ENCODE data around the gene REV3L. TPM values are rescaled to one million over a fixed set of nuclear protein-coding genes. Genes with fewer than 3 reads are reported as not detected.

Gene REV3L
- total and polyA plus RNA-seq, 2 of the 13 experiments (the other 11 are each of a cell fraction or from before 2014, with no cell fraction given): 12.8 to 31.3 TPM

DNA sequence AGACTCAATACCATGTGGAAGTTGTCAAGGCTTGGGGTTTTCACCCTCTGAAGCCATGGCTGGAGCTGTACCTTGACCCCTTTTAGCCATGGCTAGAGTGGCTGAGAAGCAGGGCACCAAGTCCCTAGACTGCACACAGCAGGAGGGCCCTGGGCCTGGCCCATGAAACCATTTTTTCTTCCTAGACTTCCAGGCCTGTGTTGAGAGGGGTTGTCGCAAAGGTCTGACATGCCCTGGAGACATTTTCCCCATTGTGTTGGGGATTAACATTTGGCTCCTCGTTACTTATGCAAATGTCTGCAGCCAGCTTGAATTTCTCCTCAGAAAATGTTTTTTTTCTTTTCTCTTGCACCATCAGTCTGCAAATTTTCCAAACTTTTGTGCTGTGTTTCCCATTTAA, 199.3 kb downstream of the REV3L start:
- TF ChIP-seq, protein P1, sequence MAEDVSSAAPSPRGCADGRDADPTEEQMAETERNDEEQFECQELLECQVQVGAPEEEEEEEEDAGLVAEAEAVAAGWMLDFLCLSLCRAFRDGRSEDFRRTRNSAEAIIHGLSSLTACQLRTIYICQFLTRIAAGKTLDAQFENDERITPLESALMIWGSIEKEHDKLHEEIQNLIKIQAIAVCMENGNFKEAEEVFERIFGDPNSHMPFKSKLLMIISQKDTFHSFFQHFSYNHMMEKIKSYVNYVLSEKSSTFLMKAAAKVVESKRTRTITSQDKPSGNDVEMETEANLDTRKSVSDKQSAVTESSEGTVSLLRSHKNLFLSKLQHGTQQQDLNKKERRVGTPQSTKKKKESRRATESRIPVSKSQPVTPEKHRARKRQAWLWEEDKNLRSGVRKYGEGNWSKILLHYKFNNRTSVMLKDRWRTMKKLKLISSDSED (CRISPR knock-in tag; IDR thresholded peaks at IDR 0.05): no peak
- 0 out of 2 replicates have a peak, but pooled peaks have one; percentile 17 for TF ChIP-seq ZMYM4 (CRISPR knock-in tag; IDR thresholded peaks at IDR 0.05)
- TF ChIP-seq, protein P2, sequence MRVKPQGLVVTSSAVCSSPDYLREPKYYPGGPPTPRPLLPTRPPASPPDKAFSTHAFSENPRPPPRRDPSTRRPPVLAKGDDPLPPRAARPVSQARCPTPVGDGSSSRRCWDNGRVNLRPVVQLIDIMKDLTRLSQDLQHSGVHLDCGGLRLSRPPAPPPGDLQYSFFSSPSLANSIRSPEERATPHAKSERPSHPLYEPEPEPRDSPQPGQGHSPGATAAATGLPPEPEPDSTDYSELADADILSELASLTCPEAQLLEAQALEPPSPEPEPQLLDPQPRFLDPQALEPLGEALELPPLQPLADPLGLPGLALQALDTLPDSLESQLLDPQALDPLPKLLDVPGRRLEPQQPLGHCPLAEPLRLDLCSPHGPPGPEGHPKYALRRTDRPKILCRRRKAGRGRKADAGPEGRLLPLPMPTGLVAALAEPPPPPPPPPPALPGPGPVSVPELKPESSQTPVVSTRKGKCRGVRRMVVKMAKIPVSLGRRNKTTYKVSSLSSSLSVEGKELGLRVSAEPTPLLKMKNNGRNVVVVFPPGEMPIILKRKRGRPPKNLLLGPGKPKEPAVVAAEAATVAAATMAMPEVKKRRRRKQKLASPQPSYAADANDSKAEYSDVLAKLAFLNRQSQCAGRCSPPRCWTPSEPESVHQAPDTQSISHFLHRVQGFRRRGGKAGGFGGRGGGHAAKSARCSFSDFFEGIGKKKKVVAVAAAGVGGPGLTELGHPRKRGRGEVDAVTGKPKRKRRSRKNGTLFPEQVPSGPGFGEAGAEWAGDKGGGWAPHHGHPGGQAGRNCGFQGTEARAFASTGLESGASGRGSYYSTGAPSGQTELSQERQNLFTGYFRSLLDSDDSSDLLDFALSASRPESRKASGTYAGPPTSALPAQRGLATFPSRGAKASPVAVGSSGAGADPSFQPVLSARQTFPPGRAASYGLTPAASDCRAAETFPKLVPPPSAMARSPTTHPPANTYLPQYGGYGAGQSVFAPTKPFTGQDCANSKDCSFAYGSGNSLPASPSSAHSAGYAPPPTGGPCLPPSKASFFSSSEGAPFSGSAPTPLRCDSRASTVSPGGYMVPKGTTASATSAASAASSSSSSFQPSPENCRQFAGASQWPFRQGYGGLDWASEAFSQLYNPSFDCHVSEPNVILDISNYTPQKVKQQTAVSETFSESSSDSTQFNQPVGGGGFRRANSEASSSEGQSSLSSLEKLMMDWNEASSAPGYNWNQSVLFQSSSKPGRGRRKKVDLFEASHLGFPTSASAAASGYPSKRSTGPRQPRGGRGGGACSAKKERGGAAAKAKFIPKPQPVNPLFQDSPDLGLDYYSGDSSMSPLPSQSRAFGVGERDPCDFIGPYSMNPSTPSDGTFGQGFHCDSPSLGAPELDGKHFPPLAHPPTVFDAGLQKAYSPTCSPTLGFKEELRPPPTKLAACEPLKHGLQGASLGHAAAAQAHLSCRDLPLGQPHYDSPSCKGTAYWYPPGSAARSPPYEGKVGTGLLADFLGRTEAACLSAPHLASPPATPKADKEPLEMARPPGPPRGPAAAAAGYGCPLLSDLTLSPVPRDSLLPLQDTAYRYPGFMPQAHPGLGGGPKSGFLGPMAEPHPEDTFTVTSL (CRISPR knock-in tag; IDR thresholded peaks at IDR 0.05; ENCODE audit: borderline replicate concordance): no peak
- peak; percentile 19; the same call in 1 of the 2 replicates for TF ChIP-seq HNF4G (IDR thresholded peaks at IDR 0.05; ENCODE audit: borderline replicate concordance, low read depth, low read length)
- TF ChIP-seq HNF4G (CRISPR knock-in tag; IDR thresholded peaks at IDR 0.05; ENCODE audit: borderline replicate concordance, low read depth): no peak
- TF ChIP-seq HNF4A (CRISPR knock-in tag; IDR thresholded peaks at IDR 0.05): peak; percentile 39; the same call in 1 of the 2 replicates
- peak; percentile 41; the same call in 1 of the 2 replicates for TF ChIP-seq ZNF644 (CRISPR knock-in tag; IDR thresholded peaks at IDR 0.05; ENCODE audit: low read depth)
- TF ChIP-seq NCOA2 (CRISPR knock-in tag; IDR thresholded peaks at IDR 0.05): no peak
- peaks cover 23% of the 10 kb centered on the region for H3K4me1 ChIP-seq (ENCODE audit: insufficient read depth, low read length)
- in situ Hi-C loops (cut with HindIII; ENCODE audit: extremely low pct_ligation_motif_present, low pct_unique_long_range_greater_than_20kb) (no loop called here), intact Hi-C loops (cut with micrococcal nuclease; ENCODE audit: unreplicated experiment) (no loop called here)
- 80% methylated on average over 2 of the region's 2 CpGs for WGBS (ENCODE audit: low lambda C conversion rate)
- no peak overlapping the region for H3K4me3 ChIP-seq (replicated peaks in 1 of 3; ENCODE audit: insufficient read depth in 1 of 3, low read depth in 2 of 3, low read length in 3 of 3)
- H3K9ac ChIP-seq (ENCODE audit: insufficient read depth, low read depth, low read length): no peak overlapping the region
- no TSS peak for BruUV-seq (replicated peaks)
- H3K79me2 ChIP-seq (ENCODE audit: insufficient read depth, low read length): no peaks in the 10 kb centered on the region
- ChIA-PET POLR2A (interaction anchor here (1.2 kb wide), 1 partner anchor 24 kb away, joined by 3 read pairs; no protein-coding TSS in a partner anchor), CTCF (ENCODE audit: low intra/inter-chr PET ratio, low total read pairs) (no interaction called here)
- no peak overlapping the region for H3K27ac ChIP-seq (ENCODE audit: extremely low read length, insufficient read depth, low read length)
- ATAC-seq: peak; percentile 81
- H3K9me3 ChIP-seq (ENCODE audit: low read length): no peaks in the 10 kb centered on the region
- peaks cover 2 to 5% of the 10 kb centered on the region in 2 experiments for H3K36me3 ChIP-seq (replicated peaks in 1 of 2; ENCODE audit: control insufficient read depth in 1 of 2, insufficient read depth in 2 of 2, low read length in 2 of 2)
- FAIRE-seq: no peak
- no peaks in the 10 kb centered on the region for H4K20me1 ChIP-seq (ENCODE audit: insufficient read depth, low read length)
- H2AFZ ChIP-seq (ENCODE audit: low read length): no peak overlapping the region
- DNase-seq (ENCODE audit: low spot score): no peak
- no peak overlapping the region for H3K4me2 ChIP-seq (ENCODE audit: low read depth, low read length)
- no peaks in the 10 kb centered on the region for H3K27me3 ChIP-seq (ENCODE audit: control insufficient read depth in 1 of 2, insufficient read depth in 2 of 2, low read length in 2 of 2)

All from HepG2 (cell line).